GM18951 (cell line): ENCODE data around the gene ETFA.

Experiments
- POLR2A ChIP-seq: IDR thresholded peaks from 4 replicates; pipeline ENCODE4 v1.6.1; 2011; ENCODE audit warnings: mild to moderate bottlenecking; ENCODE audit not compliant: insufficient read length, insufficient read depth; ENCODE audit errors: extremely low read depth
- in situ Hi-C: fragments of 300-500 bp; cut with MboI; formaldehyde crosslinking; loops from one replicate; pipeline ENCODE4 v1.12.0; 2022; ENCODE audit warnings: low sequenced_read_pairs, mixed read lengths, inconsistent platforms; ENCODE audit not compliant: unreplicated experiment

The ETFA gene

DNA sequence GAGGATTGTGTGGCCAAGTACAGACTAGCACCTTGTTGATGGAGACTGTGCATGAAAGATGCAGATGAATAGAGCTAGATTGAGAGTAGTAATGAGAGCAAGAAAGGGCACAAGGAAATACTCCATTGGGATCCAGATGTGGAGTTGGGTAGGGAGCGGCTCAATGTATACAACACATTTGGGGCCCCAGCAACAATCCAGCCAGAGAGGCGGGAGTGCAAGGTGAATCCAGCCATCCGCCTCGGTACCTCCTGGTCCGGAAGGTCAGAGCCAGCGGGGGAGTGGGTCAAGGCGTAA is 34.3 kb upstream of the ETFA start:
- in situ Hi-C loops = no loop called here
- TF ChIP-seq POLR2A = no peak

GRCh38 chr15:76344893-76345582 is 33.8 kb upstream of the ETFA start:
- TF ChIP-seq POLR2A = no peak
- in situ Hi-C loops = no loop called here

- TF ChIP-seq POLR2A = no peak
- in situ Hi-C loops = no loop called here
Measured at GRCh38 chr15:76343313-76343996, 32.2 kb upstream of the ETFA start.

DNA sequence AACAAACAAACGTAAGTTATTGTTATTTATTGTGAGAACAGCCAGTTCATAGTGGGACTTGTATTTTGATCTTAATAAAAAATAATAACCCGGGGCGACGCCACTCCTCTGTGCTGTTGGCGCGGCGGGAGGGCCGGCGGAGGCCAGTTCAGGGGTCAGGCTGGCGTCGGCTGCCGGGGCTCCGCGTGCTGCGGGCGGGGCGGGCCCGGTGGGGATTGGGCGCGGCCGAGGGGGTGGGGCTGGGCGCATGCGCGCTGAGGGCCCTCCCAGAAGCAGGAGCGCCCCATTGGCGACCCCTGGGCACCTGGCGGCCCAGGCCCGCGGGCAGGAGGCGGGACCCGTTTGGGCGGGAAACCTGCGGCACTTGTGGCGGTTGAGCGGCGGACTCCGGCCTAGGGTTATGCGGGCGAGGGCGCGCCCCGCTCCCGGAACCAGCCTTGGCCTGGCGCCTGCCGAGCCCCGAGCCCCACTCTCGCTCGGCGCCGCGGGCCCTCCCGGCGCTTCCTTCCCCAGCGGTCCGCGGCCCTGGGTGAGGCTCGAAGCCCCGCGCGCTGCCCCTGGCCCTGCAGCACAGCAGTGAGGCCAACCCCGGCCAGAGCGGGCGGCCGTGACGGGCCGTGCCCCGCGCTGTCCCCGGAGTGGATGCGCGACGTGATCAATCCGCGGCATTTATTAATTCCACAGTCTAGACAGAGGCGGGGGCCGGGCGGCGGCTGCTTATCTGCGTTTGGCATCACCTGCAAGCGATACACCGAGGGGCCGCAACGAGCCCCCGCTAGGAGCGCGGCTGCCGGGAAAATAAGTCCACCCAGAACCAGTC is 31.3 kb upstream of the ETFA start:
- no peak for TF ChIP-seq POLR2A
- in situ Hi-C loops = no loop called here

DNA sequence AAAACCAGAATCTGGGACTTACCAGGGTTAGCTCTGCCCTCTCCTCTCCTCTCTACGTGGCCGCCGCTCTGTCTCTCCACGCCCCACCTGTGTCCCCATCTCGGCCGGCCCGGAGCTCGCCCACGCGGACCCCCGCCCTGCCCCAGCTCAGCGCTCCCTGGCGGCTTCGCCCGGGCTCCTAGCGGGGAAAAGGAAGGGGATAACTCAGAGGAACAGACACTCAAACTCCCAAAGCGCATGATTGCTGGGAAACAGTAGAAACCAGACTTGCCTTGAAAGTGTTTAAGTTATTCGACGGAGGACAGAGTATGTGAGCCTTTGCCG is 30.8 kb upstream of the ETFA start:
- in situ Hi-C loops = no loop called here
- TF ChIP-seq POLR2A = no peak

DNA sequence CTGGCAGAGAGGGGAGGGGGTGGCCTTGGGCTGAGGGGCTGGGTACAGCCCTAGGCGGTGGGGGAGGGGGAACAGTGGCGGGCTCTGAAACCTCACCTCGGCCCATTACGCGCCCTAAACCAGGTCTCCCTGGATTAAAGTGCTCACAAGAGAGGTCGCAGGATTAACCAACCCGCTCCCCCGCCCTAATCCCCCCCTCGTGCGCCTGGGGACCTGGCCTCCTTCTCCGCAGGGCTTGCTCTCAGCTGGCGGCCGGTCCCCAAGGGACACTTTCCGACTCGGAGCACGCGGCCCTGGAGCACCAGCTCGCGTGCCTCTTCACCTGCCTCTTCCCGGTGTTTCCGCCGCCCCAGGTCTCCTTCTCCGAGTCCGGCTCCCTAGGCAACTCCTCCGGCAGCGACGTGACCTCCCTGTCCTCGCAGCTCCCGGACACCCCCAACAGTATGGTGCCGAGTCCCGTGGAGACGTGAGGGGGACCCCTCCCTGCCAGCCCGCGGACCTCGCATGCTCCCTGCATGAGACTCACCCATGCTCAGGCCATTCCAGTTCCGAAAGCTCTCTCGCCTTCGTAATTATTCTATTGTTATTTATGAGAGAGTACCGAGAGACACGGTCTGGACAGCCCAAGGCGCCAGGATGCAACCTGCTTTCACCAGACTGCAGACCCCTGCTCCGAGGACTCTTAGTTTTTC is 30.2 kb upstream of the ETFA start:
- no peak for TF ChIP-seq POLR2A
- in situ Hi-C loops = no loop called here

DNA sequence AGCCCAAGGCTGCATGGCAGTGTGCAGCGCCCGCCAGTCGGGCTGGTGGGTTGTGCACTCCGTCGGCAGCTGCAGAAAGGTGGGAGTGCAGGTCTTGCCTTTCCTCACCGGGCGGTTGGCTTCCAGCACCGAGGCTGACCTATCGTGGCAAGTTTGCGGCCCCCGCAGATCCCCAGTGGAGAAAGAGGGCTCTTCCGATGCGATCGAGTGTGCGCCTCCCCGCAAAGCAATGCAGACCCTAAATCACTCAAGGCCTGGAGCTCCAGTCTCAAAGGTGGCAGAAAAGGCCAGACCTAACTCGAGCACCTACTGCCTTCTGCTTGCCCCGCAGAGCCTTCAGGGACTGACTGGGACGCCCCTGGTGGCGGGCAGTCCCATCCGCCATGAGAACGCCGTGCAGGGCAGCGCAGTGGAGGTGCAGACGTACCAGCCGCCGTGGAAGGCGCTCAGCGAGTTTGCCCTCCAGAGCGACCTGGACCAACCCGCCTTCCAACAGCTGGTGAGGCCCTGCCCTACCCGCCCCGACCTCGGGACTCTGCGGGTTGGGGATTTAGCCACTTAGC is 29.6 kb upstream of the ETFA start:
- in situ Hi-C loops = no loop called here
- peak; percentile 23 for TF ChIP-seq POLR2A

- no peak for TF ChIP-seq POLR2A
- in situ Hi-C loops = no loop called here
Measured at GRCh38 chr15:76340198-76340802, 29.0 kb upstream of the ETFA start.

DNA sequence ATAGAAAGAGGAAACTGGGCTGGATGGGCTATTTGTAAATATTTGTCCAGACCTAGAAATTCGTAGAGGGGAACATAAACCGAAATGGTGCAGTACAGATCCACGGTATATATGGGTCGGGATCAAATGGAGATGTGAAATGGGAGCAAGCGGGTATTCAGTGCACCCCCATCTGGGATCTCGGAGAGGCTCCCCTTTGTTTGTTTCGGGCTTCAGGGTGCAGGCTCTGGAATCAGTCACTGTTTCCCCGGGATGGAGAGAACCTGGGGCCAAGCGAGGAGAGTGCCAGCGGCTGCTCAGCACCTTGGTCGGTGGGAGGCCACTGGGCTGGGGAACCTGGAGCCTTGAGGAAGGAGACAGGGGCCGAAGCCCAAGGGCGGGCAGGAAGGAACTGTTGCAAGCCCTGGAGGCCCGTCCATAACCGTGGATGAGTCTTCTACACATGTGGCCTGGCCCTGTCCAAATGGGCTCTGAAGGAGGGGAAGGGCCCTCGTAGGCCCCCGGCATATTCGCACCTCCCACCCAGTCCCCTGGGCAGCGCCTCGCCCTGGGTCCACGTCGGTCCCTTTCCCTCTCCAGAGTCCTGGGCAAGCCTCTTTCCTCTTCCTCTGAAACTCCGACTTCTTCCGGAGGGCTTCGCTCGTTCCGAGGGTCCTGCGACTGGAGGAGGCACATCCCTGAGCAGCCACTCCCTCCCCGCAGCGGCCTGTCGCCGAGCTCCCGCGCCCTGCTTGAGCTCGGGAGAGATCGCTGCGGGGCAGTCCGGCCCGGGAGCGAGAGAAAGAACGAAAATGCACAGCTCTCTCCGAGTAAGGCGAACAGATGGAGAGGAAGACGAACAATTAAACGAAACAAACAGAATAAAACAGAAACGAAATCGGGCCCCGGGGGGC is 28.3 kb upstream of the ETFA start:
- TF ChIP-seq POLR2A = no peak
- in situ Hi-C loops = no loop called here

DNA sequence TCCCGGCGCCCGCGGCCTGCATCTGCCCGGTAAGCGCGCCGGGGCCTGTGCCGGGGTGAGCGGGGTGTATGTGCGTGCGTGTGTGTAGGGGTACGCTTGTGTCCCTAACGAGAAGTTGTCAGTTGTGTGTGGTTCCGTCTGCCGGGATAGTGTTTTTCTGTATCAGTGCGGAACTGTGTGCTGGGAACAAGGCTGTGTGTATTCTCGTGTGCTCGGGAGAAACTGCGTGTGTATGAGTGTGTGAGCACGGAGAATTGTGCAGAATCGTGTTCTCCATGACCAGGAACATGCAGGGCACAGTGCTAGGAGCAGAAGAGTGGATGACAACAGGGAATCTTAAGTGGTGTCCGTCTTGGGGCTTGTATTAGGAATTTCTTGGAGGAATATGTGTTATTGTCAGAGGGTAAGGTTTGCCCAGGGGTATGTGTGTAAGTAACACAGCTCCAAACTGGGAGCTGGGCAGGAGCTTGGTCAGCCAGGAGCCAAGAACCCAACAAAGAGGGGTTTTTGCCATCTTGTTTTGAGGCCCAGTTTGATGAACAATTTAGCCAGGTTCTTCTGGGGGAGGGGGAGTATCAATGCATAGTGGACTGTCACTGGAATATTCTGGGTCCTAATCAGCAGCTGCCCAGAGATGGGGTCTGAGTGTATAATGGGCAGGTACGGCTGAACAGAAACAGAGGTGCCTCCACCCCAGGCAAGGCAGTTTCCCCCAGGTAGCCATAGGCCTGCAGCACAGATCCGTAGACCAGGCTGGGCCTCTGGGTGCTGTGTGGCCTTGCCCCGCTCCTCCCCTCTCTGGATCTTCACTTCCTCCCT is 27.4 kb upstream of the ETFA start:
- in situ Hi-C loops = no loop called here
- no peak for TF ChIP-seq POLR2A
